Chondrocyte (in vitro differentiated cells): ENCODE results near the gene IPO8. TPM values are rescaled to one million over a fixed set of nuclear protein-coding genes. Genes with fewer than 3 reads are reported as not detected.

Source experiments
- DNase-seq: peaks from one replicate; pipeline ENCODE4 v3.0.0; 2021; ENCODE audit warnings: mixed read lengths, low spot score
- H3K27ac Mint-ChIP-seq: one replicate; pipeline ENCODE4 v1.8.0; 2021; ENCODE audit warnings: mild to moderate bottlenecking, moderate library complexity, mixed read lengths; ENCODE audit not compliant: unreplicated experiment
- H3K27me3 Mint-ChIP-seq: 2 replicates; pipeline ENCODE4 v1.8.0; 2021; ENCODE audit warnings: low read depth, mixed read lengths
- H3K36me3 Mint-ChIP-seq: 2 replicates; pipeline ENCODE4 v1.8.0; 2021; ENCODE audit warnings: low read depth, mixed read lengths
- H3K4me1 Mint-ChIP-seq: 2 replicates; pipeline ENCODE4 v1.8.0; 2021; ENCODE audit warnings: low read depth, mild to moderate bottlenecking, mixed read lengths
- H3K4me3 Mint-ChIP-seq: one replicate; pipeline ENCODE4 v1.8.0; 2021; ENCODE audit warnings: mild to moderate bottlenecking, moderate library complexity, mixed read lengths; ENCODE audit not compliant: unreplicated experiment
- H3K9me3 Mint-ChIP-seq: 2 replicates; pipeline ENCODE4 v1.8.0; 2021; ENCODE audit warnings: low read depth, mixed read lengths
- CTCF ChIP-seq: fragments of 200-600 bp; sonication (generic); IDR thresholded peaks from 2 replicates; pipeline ENCODE4 v1.5.0; 2021; ENCODE audit warnings: antibody characterized with exemption, mild to moderate bottlenecking, moderate library complexity
- total RNA-seq: library from RNA; stranded (reverse); gene quantifications from 3 replicates; pipeline ENCODE4 v1.2.1, GENCODE V29; 2021

IPO8 gene
- total RNA-seq, 1 donor from 2014 or later = 34.0 TPM

- no peaks in the 10 kb centered on the region for H3K36me3 Mint-ChIP-seq
- TF ChIP-seq CTCF = no peak
- no peaks in the 10 kb centered on the region for H3K4me1 Mint-ChIP-seq
- H3K4me3 Mint-ChIP-seq = no peak overlapping the region
- no peaks in the 10 kb centered on the region for H3K27me3 Mint-ChIP-seq
- H3K27ac Mint-ChIP-seq = no peak overlapping the region
- no peak for DNase-seq
- H3K9me3 Mint-ChIP-seq = no peaks in the 10 kb centered on the region
Observed at GRCh38 chr12:30582943-30583342, 112.7 kb downstream of the IPO8 start.

- Mint-ChIP-seq H3K4me1 (no peaks in the 10 kb centered on the region), H3K27ac (no peak overlapping the region), H3K36me3 (peaks cover 1% of the 10 kb centered on the region), H3K4me3 (no peak overlapping the region), H3K27me3 (no peaks in the 10 kb centered on the region), H3K9me3 (peaks cover 4% of the 10 kb centered on the region)
- no peak for TF ChIP-seq CTCF
- no peak for DNase-seq
Observed at GRCh38 chr12:30580344-30580743, 115.3 kb downstream of the IPO8 start.

Other genes with a start within 250 kb of the IPO8 start
- gene CAPRIN2, start 59.1 kb upstream of the IPO8 start, total RNA-seq = 23.7 to 28.3 TPM (median 25.3 TPM) in 3 replicates
- 0.87 to 1.9 TPM (median 0.95 TPM) in 3 replicates for gene TSPAN11, start 230.9 kb upstream of the IPO8 start, total RNA-seq